ENCODE results near the gene ENAH. TPM values are rescaled to one million over a fixed set of nuclear protein-coding genes. Genes with fewer than 3 reads are reported as not detected.

The ENAH gene
- polyA plus RNA-seq, 2 donors: 6.7 to 6.9 TPM

- peaks cover 13 to 29% of the 10 kb centered on the region in 2 donors for H3K4me1 ChIP-seq (ENCODE audit: control insufficient read depth in 2 of 2, insufficient read depth in 2 of 2, low read length in 1 of 2)
- no peak overlapping the region for H3K4me3 ChIP-seq (ENCODE audit: low read depth in 1 of 2, low read length in 2 of 2)
- H3K27me3 ChIP-seq (ENCODE audit: control insufficient read depth in 1 of 2, insufficient read depth in 2 of 2, low read length in 2 of 2): no peaks in the 10 kb centered on the region
- H3K36me3 ChIP-seq (ENCODE audit: control insufficient read depth in 2 of 2, insufficient read depth in 2 of 2, low read length in 1 of 2): no peaks in the 10 kb centered on the region
- no peaks in the 10 kb centered on the region for H3K9me3 ChIP-seq (ENCODE audit: control insufficient read depth in 2 of 2, insufficient read depth in 1 of 2, low read depth in 1 of 2, low read length in 1 of 2)
- peak overlapping the region; percentile 65 to 90 for H3K27ac ChIP-seq (ENCODE audit: low read depth in 2 of 2, low read length in 1 of 2)
- 75 to 83% methylated on average over 5 of the region's 5 CpGs for WGBS, 2 donors
These were observed 203.1 kb downstream of the ENAH start for GRCh38 chr1:225449774-225450173.

DNA sequence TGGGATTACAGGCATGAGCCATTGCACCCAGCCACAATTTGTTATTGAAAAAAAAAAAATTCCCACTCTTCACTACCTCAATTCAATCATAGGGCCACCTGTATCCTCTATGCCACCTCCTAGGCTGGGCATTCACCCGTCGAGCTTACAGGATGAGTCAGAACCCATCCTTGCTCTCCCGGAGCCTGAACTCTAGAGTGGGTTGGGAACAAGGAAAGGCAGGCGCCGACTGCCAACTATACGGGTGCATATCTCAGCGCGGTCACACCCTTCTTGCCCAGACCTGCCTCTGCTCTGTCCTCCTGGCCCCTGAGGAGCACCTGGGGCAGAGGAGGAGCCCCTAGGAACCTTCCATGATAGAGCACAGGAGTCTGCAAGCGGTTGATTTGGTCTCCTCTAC, 203.7 kb downstream of the ENAH start:
- Histone ChIP-seq H3K27ac (ENCODE audit: low read depth in 2 of 2, low read length in 1 of 2) (peak overlapping the region; percentile 65 to 90), H3K4me3 (ENCODE audit: low read depth in 1 of 2, low read length in 2 of 2) (no peak overlapping the region)
- WGBS, 2 donors: 53 to 58% methylated on average over 9 of the region's 9 CpGs

GRCh38 chr1:225448146-225448805, 204.6 kb downstream of the ENAH start:
- no peak overlapping the region for H3K4me3 ChIP-seq (ENCODE audit: low read depth in 1 of 2, low read length in 2 of 2)
- 72 to 73% methylated on average over 9 of the region's 9 CpGs for WGBS, 2 donors
- no peaks in the 10 kb centered on the region for H3K9me3 ChIP-seq (ENCODE audit: control insufficient read depth in 2 of 2, insufficient read depth in 1 of 2, low read depth in 1 of 2, low read length in 1 of 2)
- peak overlapping the region; percentile 92 to 97 for H3K27ac ChIP-seq (ENCODE audit: low read depth in 2 of 2, low read length in 1 of 2)
- no peaks in the 10 kb centered on the region for H3K27me3 ChIP-seq (ENCODE audit: control insufficient read depth in 1 of 2, insufficient read depth in 2 of 2, low read length in 2 of 2)
- H3K4me1 ChIP-seq (ENCODE audit: control insufficient read depth in 2 of 2, insufficient read depth in 2 of 2, low read length in 1 of 2): peaks cover 13 to 27% of the 10 kb centered on the region in 2 donors
- no peaks in the 10 kb centered on the region for H3K36me3 ChIP-seq (ENCODE audit: control insufficient read depth in 2 of 2, insufficient read depth in 2 of 2, low read length in 1 of 2)

More for the DNA sequence above, 203.7 kb downstream of the ENAH start:
- no peaks in the 10 kb centered on the region for H3K9me3 ChIP-seq (ENCODE audit: control insufficient read depth in 2 of 2, insufficient read depth in 1 of 2, low read depth in 1 of 2, low read length in 1 of 2)
- H3K4me1 ChIP-seq (ENCODE audit: control insufficient read depth in 2 of 2, insufficient read depth in 2 of 2, low read length in 1 of 2): peaks cover 13 to 27% of the 10 kb centered on the region in 2 donors
- H3K36me3 ChIP-seq (ENCODE audit: control insufficient read depth in 2 of 2, insufficient read depth in 2 of 2, low read length in 1 of 2): no peaks in the 10 kb centered on the region
- H3K27me3 ChIP-seq (ENCODE audit: control insufficient read depth in 1 of 2, insufficient read depth in 2 of 2, low read length in 2 of 2): no peaks in the 10 kb centered on the region

- Histone ChIP-seq H3K36me3 (ENCODE audit: control insufficient read depth in 2 of 2, insufficient read depth in 2 of 2, low read length in 1 of 2) (no peaks in the 10 kb centered on the region), H3K4me3 (ENCODE audit: low read depth in 1 of 2, low read length in 2 of 2) (no peak overlapping the region), H3K4me1 (ENCODE audit: control insufficient read depth in 2 of 2, insufficient read depth in 2 of 2, low read length in 1 of 2) (peaks cover 13 to 27% of the 10 kb centered on the region in 2 donors), H3K27ac (ENCODE audit: low read depth in 2 of 2, low read length in 1 of 2) (peak overlapping the region; percentile 92 to 97), H3K27me3 (ENCODE audit: control insufficient read depth in 1 of 2, insufficient read depth in 2 of 2, low read length in 2 of 2) (no peaks in the 10 kb centered on the region), H3K9me3 (ENCODE audit: control insufficient read depth in 2 of 2, insufficient read depth in 1 of 2, low read depth in 1 of 2, low read length in 1 of 2) (no peaks in the 10 kb centered on the region)
- WGBS, 2 donors: 40 to 57% methylated on average over 7 to 8 of the region's 8 CpGs
These were observed 205.3 kb downstream of the ENAH start for GRCh38 chr1:225447650-225448089.

DNA sequence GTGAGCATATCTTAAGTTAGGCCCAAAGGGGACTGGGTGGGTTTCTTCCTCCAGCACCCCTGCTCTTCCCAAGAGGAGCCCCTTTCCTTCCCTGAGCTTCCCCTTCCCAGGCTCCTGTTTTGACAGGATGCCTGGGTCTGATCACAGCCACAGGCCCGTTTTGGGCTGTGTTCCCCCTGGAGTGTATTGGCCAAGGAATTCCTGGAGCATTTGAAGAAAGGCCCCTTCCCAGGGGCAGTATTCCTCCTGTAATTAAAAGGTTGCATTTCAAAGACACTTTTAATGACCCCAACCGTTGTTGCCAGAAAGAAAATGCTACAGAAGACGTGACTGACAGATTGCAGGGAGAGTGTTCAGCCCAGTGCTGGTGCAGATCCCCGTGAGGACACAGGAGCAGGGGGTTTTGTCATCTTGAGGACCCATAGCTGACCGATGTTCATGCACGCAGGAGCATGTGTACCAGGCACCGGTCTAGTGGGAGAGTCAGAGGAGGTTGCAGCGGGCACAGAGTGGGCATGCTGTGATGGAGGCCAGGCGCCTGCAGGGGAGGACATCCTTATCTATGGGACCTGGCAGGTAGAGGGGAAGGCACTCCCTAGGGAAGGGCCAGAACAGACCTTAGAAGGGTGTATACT, 205.8 kb downstream of the ENAH start:
- no peak overlapping the region for H3K4me3 ChIP-seq (ENCODE audit: low read depth in 1 of 2, low read length in 2 of 2)
- peak overlapping the region; percentile 92 to 97 for H3K27ac ChIP-seq (ENCODE audit: low read depth in 2 of 2, low read length in 1 of 2)
- H3K4me1 ChIP-seq (ENCODE audit: control insufficient read depth in 2 of 2, insufficient read depth in 2 of 2, low read length in 1 of 2): peaks cover 13 to 27% of the 10 kb centered on the region in 2 donors
- no peaks in the 10 kb centered on the region for H3K9me3 ChIP-seq (ENCODE audit: control insufficient read depth in 2 of 2, insufficient read depth in 1 of 2, low read depth in 1 of 2, low read length in 1 of 2)
- no peaks in the 10 kb centered on the region for H3K27me3 ChIP-seq (ENCODE audit: control insufficient read depth in 1 of 2, insufficient read depth in 2 of 2, low read length in 2 of 2)
- no peaks in the 10 kb centered on the region for H3K36me3 ChIP-seq (ENCODE audit: control insufficient read depth in 2 of 2, insufficient read depth in 2 of 2, low read length in 1 of 2)
- 65 to 70% methylated on average over 9 of the region's 9 CpGs for WGBS, 2 donors

- Histone ChIP-seq H3K4me1 (ENCODE audit: control insufficient read depth in 2 of 2, insufficient read depth in 2 of 2, low read length in 1 of 2) (peaks cover 13 to 27% of the 10 kb centered on the region in 2 donors), H3K9me3 (ENCODE audit: control insufficient read depth in 2 of 2, insufficient read depth in 1 of 2, low read depth in 1 of 2, low read length in 1 of 2) (no peaks in the 10 kb centered on the region), H3K4me3 (ENCODE audit: low read depth in 1 of 2, low read length in 2 of 2) (no peak overlapping the region), H3K27me3 (ENCODE audit: control insufficient read depth in 1 of 2, insufficient read depth in 2 of 2, low read length in 2 of 2) (no peaks in the 10 kb centered on the region), H3K36me3 (ENCODE audit: control insufficient read depth in 2 of 2, insufficient read depth in 2 of 2, low read length in 1 of 2) (no peaks in the 10 kb centered on the region), H3K27ac (ENCODE audit: low read depth in 2 of 2, low read length in 1 of 2) (peak overlapping the region; percentile 92 to 97)
- 48 to 63% methylated on average over 7 of the region's 7 CpGs for WGBS, 2 donors
These were observed 206.3 kb downstream of the ENAH start for GRCh38 chr1:225446595-225446960.

GRCh38 chr1:225445639-225446594, 207.0 kb downstream of the ENAH start:
- H3K36me3 ChIP-seq (ENCODE audit: control insufficient read depth in 2 of 2, insufficient read depth in 2 of 2, low read length in 1 of 2): no peaks in the 10 kb centered on the region
- no peaks in the 10 kb centered on the region for H3K27me3 ChIP-seq (ENCODE audit: control insufficient read depth in 1 of 2, insufficient read depth in 2 of 2, low read length in 2 of 2)
- H3K27ac ChIP-seq (ENCODE audit: low read depth in 2 of 2, low read length in 1 of 2): peak overlapping the region; percentile 92 to 97
- H3K4me1 ChIP-seq (ENCODE audit: control insufficient read depth in 2 of 2, insufficient read depth in 2 of 2, low read length in 1 of 2): peaks cover 13 to 23% of the 10 kb centered on the region in 2 donors
- 39 to 46% methylated on average over 9 of the region's 9 CpGs for WGBS, 2 donors
- no peaks in the 10 kb centered on the region for H3K9me3 ChIP-seq (ENCODE audit: control insufficient read depth in 2 of 2, insufficient read depth in 1 of 2, low read depth in 1 of 2, low read length in 1 of 2)
- H3K4me3 ChIP-seq (ENCODE audit: low read depth in 1 of 2, low read length in 2 of 2): no peak overlapping the region

DNA sequence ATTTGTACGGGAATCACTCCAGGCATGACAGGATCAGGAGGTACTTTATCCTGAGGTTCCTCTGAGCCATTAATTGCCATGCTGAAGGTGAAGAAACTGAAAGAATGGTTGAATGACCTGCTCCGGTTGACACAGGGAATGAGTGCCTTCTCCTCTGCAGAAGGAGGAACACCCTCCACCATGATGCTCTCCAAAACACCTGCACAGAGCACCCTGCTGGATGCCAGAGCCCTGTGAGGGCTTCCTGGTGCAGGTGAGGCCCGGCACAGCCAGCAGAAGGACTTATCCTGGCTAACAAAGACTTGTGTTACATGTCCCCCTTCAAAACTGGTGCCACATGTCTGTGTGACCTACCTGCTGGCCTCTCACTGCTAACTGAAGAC, 210.8 kb downstream of the ENAH start:
- H3K4me3 ChIP-seq (ENCODE audit: low read depth in 1 of 2, low read length in 2 of 2): no peak overlapping the region
- WGBS, 2 donors: 61 to 77% methylated on average over 3 of the region's 3 CpGs
- H3K27ac ChIP-seq (ENCODE audit: low read depth in 2 of 2, low read length in 1 of 2): peak overlapping the region in 1 of 2 donors; percentile 34
- H3K27me3 ChIP-seq (ENCODE audit: control insufficient read depth in 1 of 2, insufficient read depth in 2 of 2, low read length in 2 of 2): no peaks in the 10 kb centered on the region
- peaks cover 0 to 9% of the 10 kb centered on the region in 2 donors for H3K4me1 ChIP-seq (ENCODE audit: control insufficient read depth in 2 of 2, insufficient read depth in 2 of 2, low read length in 1 of 2)
- no peaks in the 10 kb centered on the region for H3K9me3 ChIP-seq (ENCODE audit: control insufficient read depth in 2 of 2, insufficient read depth in 1 of 2, low read depth in 1 of 2, low read length in 1 of 2)
- H3K36me3 ChIP-seq (ENCODE audit: control insufficient read depth in 2 of 2, insufficient read depth in 2 of 2, low read length in 1 of 2): no peaks in the 10 kb centered on the region

GRCh38 chr1:225441314-225442122, 211.4 kb downstream of the ENAH start:
- H3K9me3 ChIP-seq (ENCODE audit: control insufficient read depth in 2 of 2, insufficient read depth in 1 of 2, low read depth in 1 of 2, low read length in 1 of 2): no peaks in the 10 kb centered on the region
- H3K27ac ChIP-seq (ENCODE audit: low read depth in 2 of 2, low read length in 1 of 2): peak overlapping the region in 1 of 2 donors; percentile 33
- H3K27me3 ChIP-seq (ENCODE audit: control insufficient read depth in 1 of 2, insufficient read depth in 2 of 2, low read length in 2 of 2): no peaks in the 10 kb centered on the region
- no peaks in the 10 kb centered on the region for H3K36me3 ChIP-seq (ENCODE audit: control insufficient read depth in 2 of 2, insufficient read depth in 2 of 2, low read length in 1 of 2)
- H3K4me1 ChIP-seq (ENCODE audit: control insufficient read depth in 2 of 2, insufficient read depth in 2 of 2, low read length in 1 of 2): peaks cover 0 to 3% of the 10 kb centered on the region in 2 donors
- WGBS, 2 donors: 56 to 67% methylated on average over 9 of the region's 9 CpGs
- no peak overlapping the region for H3K4me3 ChIP-seq (ENCODE audit: low read depth in 1 of 2, low read length in 2 of 2)

Measured in esophagus (tissue), 2 donors.